CD4-positive, alpha-beta T cell treated with Interleukin-10 for 1 hour (primary cell): ENCODE results near the gene OPHN1.

Experiments
- DNase-seq: peaks from one replicate; pipeline ENCODE4 v3.0.0-alpha.2; 2020

Gene OPHN1, protein sequence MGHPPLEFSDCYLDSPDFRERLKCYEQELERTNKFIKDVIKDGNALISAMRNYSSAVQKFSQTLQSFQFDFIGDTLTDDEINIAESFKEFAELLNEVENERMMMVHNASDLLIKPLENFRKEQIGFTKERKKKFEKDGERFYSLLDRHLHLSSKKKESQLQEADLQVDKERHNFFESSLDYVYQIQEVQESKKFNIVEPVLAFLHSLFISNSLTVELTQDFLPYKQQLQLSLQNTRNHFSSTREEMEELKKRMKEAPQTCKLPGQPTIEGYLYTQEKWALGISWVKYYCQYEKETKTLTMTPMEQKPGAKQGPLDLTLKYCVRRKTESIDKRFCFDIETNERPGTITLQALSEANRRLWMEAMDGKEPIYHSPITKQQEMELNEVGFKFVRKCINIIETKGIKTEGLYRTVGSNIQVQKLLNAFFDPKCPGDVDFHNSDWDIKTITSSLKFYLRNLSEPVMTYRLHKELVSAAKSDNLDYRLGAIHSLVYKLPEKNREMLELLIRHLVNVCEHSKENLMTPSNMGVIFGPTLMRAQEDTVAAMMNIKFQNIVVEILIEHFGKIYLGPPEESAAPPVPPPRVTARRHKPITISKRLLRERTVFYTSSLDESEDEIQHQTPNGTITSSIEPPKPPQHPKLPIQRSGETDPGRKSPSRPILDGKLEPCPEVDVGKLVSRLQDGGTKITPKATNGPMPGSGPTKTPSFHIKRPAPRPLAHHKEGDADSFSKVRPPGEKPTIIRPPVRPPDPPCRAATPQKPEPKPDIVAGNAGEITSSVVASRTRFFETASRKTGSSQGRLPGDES

DNA sequence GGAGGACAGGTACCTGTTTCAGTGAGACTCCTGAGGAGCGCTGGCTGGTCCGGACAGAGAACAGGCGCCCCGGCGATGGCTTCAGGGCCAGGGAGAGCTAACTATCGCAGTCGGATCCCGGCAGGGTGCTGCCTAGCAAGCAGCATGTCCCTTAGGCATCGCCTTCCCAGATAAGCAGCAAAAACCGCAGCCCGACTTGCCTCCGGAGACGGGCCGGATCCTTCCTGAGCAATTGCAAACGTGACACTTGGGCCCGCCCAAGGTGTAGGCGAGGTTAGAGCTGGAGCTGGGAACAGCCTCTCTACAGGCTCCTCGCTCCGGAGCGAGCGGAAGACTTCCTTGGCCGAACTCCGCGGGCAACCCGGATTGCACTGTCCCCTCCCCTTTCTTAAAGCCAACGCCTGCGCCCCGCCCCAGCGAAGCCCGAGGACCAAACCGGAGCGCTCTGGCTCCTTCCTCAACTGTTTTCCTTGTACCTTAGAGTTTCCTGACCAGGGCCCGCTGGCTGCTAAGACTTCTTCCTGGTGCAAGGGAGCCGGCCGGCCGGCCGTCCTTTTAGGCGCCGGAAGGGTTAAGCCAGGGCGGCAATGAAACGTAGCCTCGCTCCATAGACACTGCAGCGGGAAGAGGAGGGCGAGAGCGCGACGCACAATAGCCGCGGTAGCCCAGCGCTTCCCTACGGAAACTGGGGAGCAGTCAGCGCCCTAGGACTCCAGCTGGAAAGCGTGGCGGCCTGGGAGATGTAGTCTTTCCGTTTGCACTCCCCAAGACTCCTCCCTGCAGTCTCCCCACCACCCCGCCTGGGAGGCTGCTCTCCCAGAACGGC lies at the start of gene OPHN1:
TSS of gene OPHN1 (minus strand) at position 341 of the 826 bp plus-strand sequence. CDS start 475 bp downstream, outside the sequence.
- DNase-seq = no peak

DNA sequence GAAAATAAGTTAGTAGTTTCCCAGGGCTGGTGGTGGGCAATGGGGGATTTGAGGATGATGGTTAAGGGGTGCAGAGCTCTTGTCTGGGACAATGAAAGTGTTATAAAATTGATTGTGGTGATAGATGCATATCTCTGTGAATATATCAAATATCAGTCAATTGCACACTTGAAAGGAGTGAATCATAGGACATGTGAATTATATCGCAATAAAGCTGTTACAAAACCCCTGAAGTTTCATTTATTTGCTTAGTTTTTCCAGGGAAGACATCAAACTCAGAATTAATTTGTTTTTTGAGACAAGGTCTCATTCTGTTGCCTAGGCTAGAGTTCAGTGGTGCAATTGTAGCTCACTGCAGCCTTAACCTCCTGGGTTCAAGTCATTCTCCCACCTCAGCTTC lies 47.7 kb upstream of the OPHN1 start:
- no peak for DNase-seq

DNA sequence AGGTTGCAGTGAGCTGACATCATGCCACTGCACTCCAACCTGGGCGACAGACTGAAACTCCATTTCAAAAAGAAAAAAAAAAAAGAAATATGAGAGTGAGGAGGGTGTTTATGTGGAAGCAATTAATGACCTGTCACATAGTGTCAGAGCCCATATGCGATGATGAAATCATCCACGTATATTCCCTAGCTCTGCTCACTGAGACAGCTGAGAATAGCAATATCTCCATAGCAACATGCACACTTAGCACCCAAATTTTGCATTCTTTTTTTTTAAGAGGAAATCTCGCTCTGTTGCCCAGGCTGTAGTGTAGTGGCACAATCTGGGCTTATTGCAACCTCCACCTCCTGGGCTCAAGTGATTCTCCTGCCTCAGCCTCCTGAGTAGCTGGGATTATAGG lies 31.5 kb upstream of the OPHN1 start:
- DNase-seq = no peak

DNA sequence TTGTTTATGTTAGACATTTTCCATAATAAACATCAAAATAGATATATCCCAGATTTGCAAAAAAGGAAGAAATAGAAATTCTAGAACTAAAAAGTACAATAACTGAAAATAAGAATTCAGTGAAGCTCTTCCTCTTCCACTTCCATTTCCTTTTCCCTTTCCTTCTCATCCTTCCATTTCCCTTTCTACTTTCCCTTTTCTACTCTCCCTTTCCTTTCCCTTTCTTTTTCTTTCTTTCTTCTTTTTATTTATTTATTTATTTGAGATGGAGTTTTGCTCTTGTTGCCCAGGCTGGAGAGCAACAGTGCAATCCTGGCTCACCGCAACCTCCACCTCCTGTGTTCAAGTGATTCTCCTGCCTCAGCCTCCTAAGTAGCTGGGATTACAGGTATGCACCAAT lies 30.6 kb upstream of the OPHN1 start:
- DNase-seq = no peak

DNA sequence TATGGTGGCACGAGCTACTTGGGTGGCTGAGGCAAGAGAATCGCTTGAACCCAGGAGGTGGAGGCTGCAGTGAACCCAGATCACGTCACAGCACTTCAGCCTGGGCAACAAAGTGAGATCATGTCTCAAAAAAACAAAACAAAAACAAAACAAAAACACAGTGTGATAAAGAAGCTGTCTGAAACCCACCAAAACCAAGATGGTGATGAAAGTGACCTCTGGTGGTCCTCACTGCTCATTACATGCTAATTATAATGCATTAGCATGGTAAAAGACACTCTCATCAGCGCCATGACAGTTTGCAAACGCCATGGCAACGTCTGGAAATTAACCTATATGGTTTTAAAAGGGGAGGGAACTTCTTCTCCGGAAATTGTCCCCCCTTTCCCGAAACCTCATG lies 29.4 kb upstream of the OPHN1 start:
- DNase-seq = peak; percentile 32

DNA sequence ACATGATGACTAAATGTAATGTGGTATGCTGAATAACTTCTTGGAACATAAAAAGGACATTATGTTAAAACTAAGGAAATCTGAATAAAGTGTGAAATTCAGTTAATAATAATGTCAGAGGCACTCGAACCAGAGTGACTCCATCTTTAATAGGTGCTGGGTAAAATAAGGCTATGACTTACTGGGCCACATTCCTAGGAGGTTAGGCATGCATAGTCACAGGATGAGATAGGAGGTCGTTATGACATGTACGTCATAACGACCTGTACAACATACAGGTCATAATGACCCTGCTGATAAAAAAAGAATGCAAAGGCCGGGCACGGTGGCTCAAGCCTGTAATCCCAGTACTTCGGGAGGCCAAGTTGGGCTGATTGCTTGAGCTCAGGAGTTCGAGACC lies 28.9 kb upstream of the OPHN1 start:
- no peak for DNase-seq

DNA sequence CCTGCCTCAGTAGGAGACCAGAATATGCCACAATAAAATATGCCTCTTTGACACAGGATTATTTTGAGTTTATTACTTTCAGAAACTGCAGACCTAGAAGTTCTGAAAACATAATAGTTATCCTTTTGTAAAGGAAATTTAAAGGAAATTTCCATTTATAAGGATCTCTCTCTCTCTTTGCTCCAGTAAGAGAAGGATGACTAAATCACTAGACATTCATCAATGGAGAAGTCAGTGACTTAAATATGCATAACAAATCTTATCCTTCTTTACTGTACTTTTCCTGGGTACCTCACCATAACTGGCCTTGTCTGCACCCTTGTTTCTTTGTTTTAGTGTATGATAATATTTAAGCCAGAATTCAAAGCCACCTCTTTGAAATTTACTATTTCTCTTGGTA lies 28.3 kb upstream of the OPHN1 start:
- DNase-seq = no peak

DNA sequence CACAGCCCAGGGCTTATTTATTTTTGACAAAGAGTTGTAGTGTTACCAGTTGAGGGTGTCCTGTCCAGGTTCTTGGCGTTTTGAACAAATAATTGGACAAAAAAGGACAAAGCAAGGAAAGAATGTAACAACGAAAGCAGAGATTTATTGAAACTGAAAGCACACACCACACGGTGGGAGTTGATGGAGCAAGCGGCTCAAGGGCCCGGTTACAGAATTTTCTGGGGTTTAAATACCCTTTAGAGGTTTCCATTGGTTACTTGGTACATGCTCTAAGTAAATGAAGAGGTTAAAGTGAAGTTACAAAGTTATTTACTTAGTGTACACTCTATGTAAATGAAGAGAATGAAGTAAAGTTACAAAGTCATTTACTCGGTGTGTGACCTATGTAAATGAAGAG lies 27.8 kb upstream of the OPHN1 start:
- DNase-seq = no peak

DNA sequence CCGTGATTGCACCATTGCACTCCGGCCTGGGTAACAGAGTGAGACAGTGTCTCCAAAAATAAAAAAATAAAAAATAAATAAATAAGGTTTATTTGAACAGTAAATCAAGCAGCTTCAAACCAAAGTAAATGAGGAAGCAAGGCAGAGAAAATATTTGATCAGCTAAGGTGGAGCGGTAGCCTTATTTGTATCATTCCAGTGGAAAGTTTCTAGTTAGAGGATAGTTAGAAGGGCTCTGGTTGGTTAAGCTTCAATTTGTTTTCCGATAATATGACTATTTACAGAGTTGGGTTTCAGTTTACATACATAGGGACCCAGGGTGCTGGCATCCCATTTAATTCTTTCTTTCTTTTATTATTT lies 21.8 kb upstream of the OPHN1 start:
- DNase-seq = no peak

DNA sequence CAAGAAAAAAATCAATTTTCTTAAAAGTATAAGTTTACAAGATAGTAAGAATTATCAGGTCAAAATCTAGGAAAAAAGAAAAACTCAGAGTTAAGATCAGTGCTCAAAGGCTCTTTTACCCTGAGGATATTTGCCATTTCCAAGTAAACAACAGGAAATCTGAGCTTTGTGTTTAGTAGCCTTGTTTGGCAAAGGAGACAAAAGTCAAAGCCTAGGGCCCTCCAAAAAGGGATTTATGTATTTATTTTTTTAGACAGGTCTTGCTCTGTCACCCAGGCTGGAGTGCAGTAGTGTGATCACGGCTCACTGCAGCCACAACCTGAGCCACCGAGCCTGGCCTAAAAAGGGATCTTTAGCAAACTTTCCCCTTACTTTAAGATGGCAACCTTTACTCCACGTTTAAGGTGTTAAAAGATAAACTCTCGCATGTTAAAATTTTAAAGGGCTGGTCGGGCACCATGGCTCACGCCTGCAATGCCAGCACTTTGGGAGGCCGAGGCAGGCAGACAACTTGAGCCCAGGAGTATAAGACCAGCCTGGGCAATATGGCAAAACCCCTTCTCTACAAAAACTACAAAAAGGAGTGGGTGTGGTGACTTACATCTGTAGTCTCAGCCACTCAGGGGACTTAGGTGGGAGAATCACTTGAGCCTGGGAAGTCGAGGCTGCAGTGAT lies 21.3 kb upstream of the OPHN1 start:
- no peak for DNase-seq

DNA sequence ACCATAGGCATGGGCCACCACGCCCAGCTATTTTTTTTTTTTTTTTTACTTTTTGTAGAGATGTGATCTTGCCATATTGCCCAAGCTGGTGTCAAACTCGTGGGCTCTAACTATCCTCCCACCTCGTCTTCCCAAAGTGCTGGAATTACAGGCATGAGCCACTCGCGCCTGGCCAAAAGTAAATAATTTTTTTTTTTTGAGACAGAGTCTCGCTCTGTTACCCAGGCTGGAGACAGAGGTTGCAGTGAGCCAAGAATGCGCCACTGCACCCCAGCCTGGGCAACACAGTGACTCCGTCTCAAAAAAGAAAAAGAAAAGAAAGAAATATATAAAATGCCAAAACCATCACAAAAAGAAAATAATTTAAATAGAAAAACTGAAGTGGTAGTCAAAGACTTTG lies 18.4 kb upstream of the OPHN1 start:
- no peak for DNase-seq

DNA sequence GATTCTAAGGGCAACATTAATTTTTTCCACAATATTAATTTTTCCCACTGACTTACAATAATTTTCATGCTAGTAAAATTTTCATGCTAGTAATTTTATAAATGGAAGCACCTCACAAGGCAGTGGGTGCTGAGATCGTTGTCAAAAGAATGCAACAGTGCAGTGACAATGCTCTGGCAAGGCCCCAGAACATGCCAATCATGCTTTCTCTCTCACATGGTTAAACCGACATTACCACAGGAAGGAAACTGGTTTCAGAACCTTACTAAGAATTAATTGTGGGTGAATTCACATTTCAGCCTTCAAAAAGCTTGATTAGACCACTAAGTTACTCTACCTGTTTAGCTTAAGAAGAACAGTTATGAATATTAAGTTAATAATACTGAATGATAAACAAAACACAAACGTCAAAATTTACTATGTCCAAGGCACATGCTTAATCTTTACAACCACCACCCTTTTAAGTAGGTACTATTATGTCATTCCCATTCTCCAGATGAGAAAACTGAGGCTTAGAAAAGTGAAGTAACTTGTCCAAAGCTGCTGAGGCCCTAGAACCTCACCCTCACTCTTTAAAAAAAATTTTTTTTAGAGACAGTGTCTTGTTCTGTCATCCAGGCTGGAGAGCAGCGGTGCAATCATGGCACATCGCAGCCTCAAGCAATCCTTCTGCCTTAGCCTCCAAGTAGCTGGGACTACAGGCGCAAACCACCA lies 10.0 kb upstream of the OPHN1 start:
- peak; percentile 22 for DNase-seq

DNA sequence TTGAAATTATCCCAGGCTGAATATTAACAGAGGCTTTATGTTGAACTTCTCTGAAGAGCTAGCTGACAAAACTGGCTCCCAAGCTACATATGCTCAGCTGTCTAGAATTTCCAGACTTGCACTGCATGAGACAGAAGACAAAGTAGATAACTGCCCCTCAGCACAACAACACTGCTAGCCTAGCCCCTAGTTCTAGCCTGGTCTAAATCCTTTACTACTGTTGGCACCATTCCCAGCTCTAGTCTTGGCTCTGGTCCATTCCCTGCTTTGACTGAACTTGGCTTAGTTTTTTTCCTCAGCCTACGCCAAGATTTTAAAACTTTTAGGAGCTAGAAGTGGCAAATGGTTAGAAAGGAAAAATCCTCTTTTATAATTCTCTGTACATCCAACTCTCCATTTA lies 7.6 kb upstream of the OPHN1 start:
- DNase-seq = no peak

DNA sequence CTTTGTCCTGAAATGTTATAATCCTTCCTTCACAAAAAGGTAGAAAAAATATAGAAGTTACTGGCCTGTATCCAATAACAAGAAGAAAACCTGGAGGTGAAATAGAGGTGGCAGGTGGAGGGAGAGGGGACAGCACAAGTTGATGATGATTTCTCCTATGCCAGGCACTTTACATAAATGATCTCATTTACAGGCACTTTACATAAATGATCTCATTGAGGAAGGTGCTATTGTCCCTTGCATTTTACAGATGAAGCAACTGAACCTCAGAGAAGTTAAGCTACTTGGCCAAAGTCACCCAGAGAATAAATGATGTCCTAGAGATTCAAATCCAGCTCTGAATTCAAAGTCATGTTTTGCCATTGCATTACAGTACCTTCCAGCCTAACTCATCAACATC lies 7.1 kb upstream of the OPHN1 start:
- no peak for DNase-seq

DNA sequence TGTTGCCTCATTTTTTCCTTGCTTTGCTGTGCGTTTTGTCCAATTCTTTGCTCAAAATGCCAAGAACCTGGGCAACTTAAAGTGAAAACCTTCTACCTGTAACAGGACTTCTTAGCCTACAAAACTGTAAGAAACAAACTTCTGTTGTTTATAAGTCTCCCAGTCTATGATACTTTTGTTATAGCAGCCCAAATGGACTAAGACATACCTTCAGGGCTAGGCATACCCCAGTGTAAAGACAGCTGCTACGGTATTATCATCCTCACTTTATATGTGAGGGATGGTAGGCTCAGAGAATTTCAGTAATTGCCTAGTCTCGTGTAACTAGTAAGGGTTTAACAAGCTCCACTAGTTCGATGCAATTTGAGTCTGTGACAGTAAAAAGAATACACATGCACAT lies 6.0 kb upstream of the OPHN1 start:
- no peak for DNase-seq

DNA sequence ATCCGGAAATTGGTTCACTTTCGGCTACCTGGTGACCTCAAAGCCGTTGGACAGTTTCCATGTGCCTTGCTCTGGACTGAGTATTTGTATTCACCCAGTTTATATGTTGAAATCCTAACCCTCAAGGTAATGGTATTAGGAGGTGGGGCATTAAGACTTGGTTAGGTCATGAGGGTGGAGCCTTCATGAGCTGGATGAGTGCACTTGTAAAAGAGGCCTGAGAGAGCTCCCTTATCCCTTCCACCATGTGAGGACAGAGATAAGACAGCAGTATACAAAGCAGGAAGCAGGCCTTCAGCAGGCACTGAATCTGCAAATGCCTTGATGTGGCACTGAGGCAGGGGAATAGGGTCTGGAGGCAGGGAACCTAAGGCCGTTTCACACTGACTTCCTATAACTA lies 5.3 kb upstream of the OPHN1 start:
- DNase-seq = no peak

DNA sequence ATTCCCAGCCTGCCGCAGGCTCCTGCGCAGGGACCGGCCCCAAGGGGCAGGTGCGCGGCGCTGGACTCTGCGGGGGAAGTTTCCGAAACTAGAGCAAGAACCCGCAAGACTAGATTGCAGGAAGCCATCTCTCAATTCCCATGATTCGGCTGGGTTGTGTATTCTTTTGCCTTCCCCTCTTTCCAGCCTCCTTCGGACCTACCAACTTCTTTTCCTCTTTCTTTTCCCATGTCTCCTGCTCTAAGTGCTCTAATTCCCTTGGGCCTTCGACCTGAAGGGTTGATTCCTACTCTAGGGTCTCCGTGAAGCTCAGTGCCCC lies 645 bp upstream of the OPHN1 start:
- DNase-seq = no peak

DNA sequence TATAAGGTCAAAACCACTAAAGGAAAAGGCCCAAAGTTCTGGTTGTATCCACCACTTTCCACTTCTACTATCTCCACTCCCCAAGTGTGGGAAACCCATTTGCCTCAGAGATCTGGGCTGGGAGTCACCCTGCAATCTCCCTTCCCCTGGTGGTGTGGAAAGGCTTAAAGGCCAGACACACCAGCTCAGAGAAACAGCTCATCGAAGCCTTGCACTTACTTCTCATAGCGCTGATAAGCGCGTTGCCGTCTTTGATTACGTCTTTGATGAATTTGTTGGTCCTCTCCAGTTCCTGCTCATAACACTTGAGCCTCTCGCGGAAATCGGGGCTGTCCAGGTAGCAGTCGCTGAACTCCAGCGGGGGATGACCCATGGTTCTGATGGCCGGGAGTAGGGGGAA lies 647 bp downstream of the OPHN1 start:
- DNase-seq = no peak

DNA sequence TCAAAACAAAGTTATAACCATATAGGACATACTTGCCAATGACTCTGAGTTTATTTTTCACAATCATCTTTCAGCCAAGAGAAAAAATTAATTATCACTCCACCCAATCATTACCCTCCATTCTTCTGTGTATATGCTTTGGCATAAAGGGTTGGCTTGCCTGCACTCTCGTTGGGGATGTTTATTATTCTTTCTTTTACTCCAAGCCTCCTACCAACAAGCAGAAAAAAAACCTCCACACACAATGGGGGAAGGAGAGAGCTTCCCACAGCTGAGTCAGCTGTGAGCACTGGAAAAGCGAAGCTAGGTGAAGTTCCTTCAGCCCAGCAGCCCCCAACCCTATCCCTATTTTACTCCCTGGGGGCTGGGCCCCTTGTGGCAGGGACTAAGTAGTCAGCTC lies 1.5 kb downstream of the OPHN1 start:
- DNase-seq = no peak

DNA sequence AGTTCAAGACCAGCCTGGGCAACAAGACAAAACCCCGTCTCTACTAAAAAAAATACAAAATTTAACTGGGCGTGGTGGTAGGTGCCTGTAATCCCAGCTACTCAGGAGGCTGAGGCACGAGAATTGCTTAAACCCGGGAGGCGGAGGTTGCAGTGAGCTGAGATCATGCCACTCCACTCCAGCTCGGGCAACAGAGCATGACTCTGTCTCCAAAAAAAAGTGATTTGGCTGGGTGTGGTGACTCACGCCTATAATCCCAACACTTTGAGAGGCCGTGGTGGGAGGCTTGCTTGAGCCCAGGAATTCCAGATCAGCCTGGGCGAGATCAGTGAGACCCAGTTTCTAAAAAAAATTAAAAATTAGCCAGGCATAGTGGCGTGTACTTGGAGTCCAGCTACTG lies 4.1 kb downstream of the OPHN1 start:
- DNase-seq = no peak

DNA sequence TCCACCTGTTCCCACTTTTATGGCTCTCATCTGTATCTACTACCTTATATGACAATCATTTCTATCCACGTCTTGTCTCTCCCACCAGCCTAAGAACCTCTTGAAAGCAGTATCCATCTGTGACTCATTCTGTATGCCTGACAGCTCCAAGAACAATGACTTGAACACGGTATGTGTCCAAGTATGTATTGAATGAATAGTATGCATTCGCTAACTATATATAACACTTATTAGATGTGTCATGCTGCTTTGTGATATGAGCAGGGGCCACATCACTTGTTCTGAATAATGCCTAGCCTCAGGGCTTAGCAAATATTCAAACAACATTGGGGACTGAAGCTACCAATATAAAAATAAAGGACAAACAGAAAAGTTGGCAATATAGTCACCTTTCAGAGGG lies 4.9 kb downstream of the OPHN1 start:
- no peak for DNase-seq

DNA sequence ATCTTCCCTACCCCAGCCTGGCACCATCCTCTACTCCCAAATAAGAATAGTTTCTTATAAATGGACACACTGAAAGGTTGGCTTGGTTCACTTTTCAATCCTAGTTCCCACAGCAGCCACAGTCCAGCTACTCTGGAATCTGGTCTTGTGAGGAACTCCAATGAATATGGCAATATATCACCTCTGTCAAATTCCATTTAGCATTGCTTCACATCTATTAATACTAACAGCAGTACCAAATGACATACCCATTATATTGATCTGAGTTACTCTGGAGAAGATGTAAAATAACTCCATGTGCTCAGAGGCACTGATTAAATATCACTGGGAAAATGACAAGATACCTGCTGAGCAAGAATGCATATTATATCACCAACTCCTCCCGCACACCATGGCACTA lies 8.6 kb downstream of the OPHN1 start:
- no peak for DNase-seq

DNA sequence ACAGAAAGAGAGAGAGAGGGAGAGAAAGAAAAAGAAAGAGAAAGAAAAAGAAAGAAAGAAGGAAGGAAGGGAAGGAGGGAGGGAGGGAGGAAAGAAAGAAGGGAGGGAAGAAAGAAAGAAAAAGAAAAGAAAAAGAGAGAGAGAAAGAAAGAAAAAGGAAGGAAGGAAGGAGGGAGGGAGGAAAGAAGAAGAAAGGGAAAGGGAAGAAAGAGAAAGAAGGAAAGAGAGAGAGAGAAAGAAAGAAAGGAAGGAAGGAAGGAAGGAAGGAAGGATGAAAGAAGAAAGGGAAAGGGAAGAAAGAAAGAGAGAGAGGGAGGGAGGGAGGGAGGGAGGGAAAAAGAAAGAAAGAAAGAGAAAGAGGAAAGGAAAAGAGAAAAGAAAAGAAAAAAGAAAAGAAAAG lies 10.8 kb downstream of the OPHN1 start:
- no peak for DNase-seq
